Activated CD4-positive, alpha-beta T cell treated with anti-CD3 and anti-CD28 coated beads, Interleukin-2, amount 10 ng/mL, durations not matched to agents 24 days and 14 days (primary cell): Measurements from ENCODE around the gene FAM168A. TPM values are rescaled to one million over a fixed set of nuclear protein-coding genes. Genes with fewer than 3 reads are reported as not detected.

Experiments used
- DNase-seq: peaks from one replicate; pipeline ENCODE4 v3.0.0; 2022
- H3K27ac Mint-ChIP-seq: one replicate; pipeline ENCODE4 v1.8.0; 2022; ENCODE audit warnings: mild to moderate bottlenecking, mixed read lengths
- H3K27me3 Mint-ChIP-seq: one replicate; pipeline ENCODE4 v1.8.0; 2022; ENCODE audit warnings: mixed read lengths
- H3K36me3 Mint-ChIP-seq: one replicate; pipeline ENCODE4 v1.8.0; 2022; ENCODE audit warnings: low read depth, mild to moderate bottlenecking, mixed read lengths
- H3K4me1 Mint-ChIP-seq: one replicate; pipeline ENCODE4 v1.8.0; 2021; ENCODE audit warnings: mixed read lengths
- H3K4me3 Mint-ChIP-seq: one replicate; pipeline ENCODE4 v1.8.0; 2022; ENCODE audit warnings: mild to moderate bottlenecking, moderate library complexity, mixed read lengths
- H3K9me3 Mint-ChIP-seq: one replicate; pipeline ENCODE4 v1.8.0; 2021; ENCODE audit warnings: mixed read lengths
- intact Hi-C: fragments of 100-400 bp; cut with micrococcal nuclease; formaldehyde crosslinking; loops from one replicate; pipeline ENCODE4 v1.15.1; 2023
- total RNA-seq: library from RNA; stranded (reverse); gene quantifications from 2 replicates; pipeline ENCODE4 v1.2.3, GENCODE V29; 2022

The FAM168A gene
- total RNA-seq, 1 donor from 2014 or later, result 19.8 TPM

GRCh38 chr11:73396985-73397384 is 200.9 kb downstream of the FAM168A start:
- Mint-ChIP-seq H3K27ac (peak overlapping the region; percentile 24), H3K36me3 (peaks cover 30% of the 10 kb centered on the region), H3K9me3 (no peaks in the 10 kb centered on the region)

DNA sequence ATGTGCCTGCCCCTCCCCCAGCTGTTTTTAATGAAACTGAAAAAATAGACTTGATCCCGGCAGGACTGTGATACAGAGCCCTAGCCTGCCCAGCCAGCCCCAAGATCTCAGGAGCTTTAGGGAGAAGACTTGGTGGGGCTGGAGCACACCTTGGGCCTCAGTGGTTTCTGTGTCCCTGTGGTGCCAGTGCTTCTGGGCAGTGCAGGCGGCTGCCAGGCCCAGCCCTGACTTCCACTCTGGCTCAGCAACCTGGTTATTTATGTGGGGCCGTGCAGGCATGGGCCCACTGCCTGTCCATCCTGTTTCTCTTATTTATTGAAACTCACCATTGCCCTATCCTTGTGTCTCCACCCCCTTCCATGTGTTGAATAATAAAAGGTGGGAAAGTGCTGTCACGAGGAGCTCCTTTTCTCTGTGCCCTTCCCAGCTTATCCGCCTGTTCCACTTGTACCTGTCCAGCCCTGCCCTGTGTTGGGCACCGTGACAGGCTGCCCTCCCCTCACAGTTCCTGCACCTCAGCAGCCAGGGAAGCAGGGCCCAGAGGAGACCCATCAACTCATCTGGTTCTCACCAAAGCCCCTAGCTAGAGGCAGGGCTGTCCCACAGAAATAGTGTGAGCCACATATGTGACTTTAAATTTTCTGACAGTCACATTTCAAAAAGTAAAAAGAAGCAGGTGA is 201.5 kb downstream of the FAM168A start:
- no peak for DNase-seq
- peaks cover 31% of the 10 kb centered on the region for H3K36me3 Mint-ChIP-seq
- H3K27ac Mint-ChIP-seq, result no peak overlapping the region
- no peak overlapping the region for H3K4me3 Mint-ChIP-seq
- intact Hi-C loops, result no loop called here
- H3K4me1 Mint-ChIP-seq, result no peaks in the 10 kb centered on the region
- no peaks in the 10 kb centered on the region for H3K9me3 Mint-ChIP-seq
- H3K27me3 Mint-ChIP-seq, result no peaks in the 10 kb centered on the region

More at GRCh38 chr11:73396985-73397384, 200.9 kb downstream of the FAM168A start:
- H3K4me1 Mint-ChIP-seq, result no peaks in the 10 kb centered on the region
- intact Hi-C loops, result no loop called here
- no peaks in the 10 kb centered on the region for H3K27me3 Mint-ChIP-seq
- H3K4me3 Mint-ChIP-seq, result no peak overlapping the region
- no peak for DNase-seq

GRCh38 chr11:73395297-73396208 is 202.4 kb downstream of the FAM168A start:
- peaks cover 31% of the 10 kb centered on the region for H3K36me3 Mint-ChIP-seq
- no peak overlapping the region for H3K27ac Mint-ChIP-seq
- no peaks in the 10 kb centered on the region for H3K4me1 Mint-ChIP-seq
- no peak overlapping the region for H3K4me3 Mint-ChIP-seq
- H3K27me3 Mint-ChIP-seq, result no peaks in the 10 kb centered on the region
- no peaks in the 10 kb centered on the region for H3K9me3 Mint-ChIP-seq
- intact Hi-C loops, result no loop called here
- DNase-seq, result no peak

DNA sequence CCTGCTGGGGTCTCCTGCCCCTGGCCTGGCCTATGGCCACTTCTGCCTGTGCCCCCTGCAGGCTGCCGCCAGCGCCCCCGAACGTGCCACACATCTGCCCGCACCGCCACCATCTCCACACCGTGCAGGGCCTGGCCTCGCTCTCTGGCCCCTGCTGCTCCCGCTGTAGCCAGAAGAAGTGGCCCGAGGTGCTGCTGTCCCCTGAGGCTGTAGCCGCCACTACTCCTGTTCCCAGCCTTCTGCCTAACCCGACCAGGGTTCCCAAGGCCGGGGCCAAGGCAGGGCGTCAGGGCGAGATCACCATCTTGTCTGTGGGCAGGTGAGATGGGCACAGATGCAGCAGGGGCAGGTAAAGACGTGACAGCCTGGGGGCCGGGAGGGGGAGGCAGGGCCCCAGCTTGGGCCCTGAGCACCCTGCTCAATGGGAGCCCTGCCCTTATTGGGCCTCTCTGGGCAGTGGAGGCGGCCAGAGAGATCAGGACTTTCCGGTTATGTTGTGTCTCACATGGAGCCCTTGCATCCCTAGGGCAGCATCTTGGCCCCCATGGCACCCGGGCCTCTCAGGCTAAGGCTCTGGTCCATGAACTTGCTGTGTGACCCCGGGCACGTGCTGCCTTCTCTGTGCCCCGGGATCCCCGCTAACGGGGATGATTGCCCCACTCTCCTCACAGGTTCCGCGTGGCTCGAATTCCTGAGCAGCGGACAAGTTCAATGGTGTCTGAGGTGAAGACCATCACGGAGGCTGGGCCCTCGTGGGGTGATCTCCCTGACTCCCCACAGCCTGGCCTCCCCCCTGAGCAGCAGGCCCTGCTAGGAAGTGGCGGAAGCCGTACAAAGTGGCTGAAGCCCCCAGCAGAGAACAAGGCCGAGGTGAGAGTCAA is 203.3 kb downstream of the FAM168A start:
- peaks cover 34% of the 10 kb centered on the region for H3K36me3 Mint-ChIP-seq

DNA sequence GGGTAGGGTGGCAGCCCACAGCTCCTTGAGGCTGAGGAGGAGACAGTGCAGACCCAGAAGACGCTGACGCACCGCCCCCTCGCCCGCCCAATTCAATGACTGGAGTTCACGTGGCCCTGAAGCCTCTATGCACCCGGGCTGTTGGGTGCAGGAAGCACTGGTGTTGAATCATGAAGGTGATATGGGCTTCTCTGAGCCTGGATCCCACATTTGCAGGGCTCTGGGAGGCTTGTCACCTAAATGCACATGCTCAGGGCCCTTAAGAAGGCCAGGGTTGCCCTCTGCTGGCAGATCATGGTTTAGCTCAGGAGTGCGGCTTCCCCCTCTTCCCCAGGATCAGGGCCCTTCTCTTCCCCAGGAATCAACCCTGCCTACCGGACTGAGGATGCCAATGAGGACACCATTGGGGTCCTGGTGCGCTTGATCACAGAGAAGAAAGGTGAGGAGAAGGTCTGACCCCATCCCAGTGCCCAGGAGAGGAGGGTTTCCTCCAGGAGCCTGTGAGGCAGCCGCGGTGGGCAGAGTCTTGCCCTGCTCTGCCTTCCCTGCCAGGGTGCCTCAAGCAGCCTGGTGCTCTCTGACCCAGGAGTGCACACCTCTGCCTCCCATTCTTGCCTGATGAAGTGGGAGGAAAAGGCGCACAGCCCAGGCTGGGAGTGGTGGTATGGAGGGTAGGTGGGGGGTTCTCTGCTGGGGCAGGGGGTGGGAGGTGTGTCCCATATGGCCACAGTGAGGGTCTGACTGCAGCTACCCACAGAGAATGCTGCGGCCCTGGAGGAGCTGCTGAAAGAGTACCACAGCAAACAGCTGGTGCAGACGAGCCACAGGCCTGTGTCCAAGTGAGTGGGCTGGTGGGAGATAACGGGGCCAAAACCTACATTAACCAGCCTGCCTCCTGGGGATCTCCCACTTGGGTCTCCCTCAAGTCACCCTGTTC is 204.2 kb downstream of the FAM168A start:
- Mint-ChIP-seq H3K36me3 (peaks cover 32% of the 10 kb centered on the region), H3K4me1 (peaks cover 8% of the 10 kb centered on the region), H3K9me3 (no peaks in the 10 kb centered on the region), H3K27ac (no peak overlapping the region), H3K4me3 (no peak overlapping the region), H3K27me3 (no peaks in the 10 kb centered on the region)
- intact Hi-C loops, result loop anchor here (1.0 kb wide), 1 partner anchor 42 kb away; no protein-coding TSS in a partner anchor
- DNase-seq, result peak; percentile 91

More for the DNA sequence above, 203.3 kb downstream of the FAM168A start:
- no peaks in the 10 kb centered on the region for H3K9me3 Mint-ChIP-seq
- no peak overlapping the region for H3K27ac Mint-ChIP-seq
- H3K27me3 Mint-ChIP-seq, result no peaks in the 10 kb centered on the region
- H3K4me3 Mint-ChIP-seq, result no peak overlapping the region
- peaks cover 4% of the 10 kb centered on the region for H3K4me1 Mint-ChIP-seq
- intact Hi-C loops, result no loop called here
- DNase-seq, result no peak

GRCh38 chr11:73393011-73393380 is 204.9 kb downstream of the FAM168A start:
- no peaks in the 10 kb centered on the region for H3K27me3 Mint-ChIP-seq
- no peak overlapping the region for H3K27ac Mint-ChIP-seq
- peaks cover 8% of the 10 kb centered on the region for H3K4me1 Mint-ChIP-seq
- no peak for DNase-seq
- H3K36me3 Mint-ChIP-seq, result peaks cover 31% of the 10 kb centered on the region
- H3K4me3 Mint-ChIP-seq, result no peak overlapping the region
- intact Hi-C loops, result loop anchor here (1.0 kb wide), 1 partner anchor 42 kb away; no protein-coding TSS in a partner anchor
- H3K9me3 Mint-ChIP-seq, result no peaks in the 10 kb centered on the region

DNA sequence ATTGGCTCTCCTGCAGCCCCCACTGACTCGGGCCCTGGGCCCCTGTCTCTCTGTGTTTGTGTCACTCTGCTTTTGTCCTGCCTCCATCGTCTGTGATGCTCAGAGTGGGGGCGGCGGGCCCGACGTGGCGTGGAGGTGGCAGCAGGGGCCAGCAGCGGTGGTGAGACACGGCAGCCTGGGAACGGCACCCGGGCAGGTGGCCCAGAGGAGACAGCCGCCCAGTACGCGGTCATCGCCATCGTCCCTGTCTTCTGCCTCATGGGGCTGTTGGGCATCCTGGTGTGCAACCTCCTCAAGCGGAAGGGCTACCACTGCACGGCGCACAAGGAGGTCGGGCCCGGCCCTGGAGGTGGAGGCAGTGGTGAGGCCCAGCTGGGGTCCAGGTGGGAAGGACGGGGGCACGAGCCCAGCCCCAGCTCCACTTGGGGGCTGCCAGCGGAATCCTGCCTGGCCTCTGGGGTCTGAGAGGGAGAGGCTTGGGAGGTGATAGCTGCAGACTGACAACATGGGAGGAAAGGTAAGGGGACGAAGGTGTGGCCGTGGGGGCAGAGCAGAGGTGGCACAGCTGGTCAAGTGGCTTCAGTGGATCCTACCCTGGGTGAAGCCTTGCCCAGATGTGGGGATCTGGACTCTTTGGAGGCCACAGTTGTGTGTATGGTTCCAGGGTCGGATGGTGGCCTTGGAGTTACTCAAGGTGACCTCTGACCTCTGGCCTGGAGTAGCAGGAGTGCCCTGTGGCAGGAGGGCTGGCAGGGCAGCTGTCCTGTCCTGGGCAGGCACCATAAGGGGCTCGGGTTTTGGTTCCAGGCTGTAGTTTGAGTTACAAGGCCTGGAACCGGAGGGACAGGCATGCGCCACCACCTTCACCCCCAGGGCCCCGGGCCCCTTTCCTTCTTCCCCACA is 205.6 kb downstream of the FAM168A start:
- intact Hi-C loops, result loop anchor here (1.0 kb wide), 1 partner anchor 41 kb away; no protein-coding TSS in a partner anchor
- Mint-ChIP-seq H3K27me3 (no peaks in the 10 kb centered on the region), H3K4me3 (no peak overlapping the region), H3K4me1 (peaks cover 9% of the 10 kb centered on the region), H3K9me3 (no peaks in the 10 kb centered on the region), H3K36me3 (peaks cover 25% of the 10 kb centered on the region), H3K27ac (no peak overlapping the region)
- no peak for DNase-seq

DNA sequence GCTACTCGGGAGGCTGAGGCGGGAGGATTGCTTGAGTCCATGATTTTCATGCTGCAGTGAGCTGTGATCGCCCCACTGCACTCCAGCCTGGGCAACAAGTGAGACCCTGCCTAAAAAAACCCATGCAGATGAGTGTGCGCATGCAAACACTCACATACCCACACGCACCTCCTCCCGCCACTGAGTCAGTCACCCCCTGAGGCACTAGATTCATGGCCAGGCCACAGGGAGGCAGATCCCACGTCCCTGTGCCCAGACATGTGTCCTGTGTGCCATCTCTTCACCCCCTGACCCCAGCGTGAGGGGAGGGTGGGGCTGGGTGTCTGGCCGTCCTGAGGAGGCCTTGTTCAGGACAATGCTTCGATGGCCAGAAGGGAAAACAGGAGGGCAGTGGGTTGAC is 206.2 kb downstream of the FAM168A start:
- peaks cover 12% of the 10 kb centered on the region for H3K4me1 Mint-ChIP-seq
- H3K36me3 Mint-ChIP-seq, result peaks cover 21% of the 10 kb centered on the region
- intact Hi-C loops, result no loop called here

GRCh38 chr11:73390601-73391565 is 207.0 kb downstream of the FAM168A start:
- Mint-ChIP-seq H3K27ac (no peak overlapping the region), H3K9me3 (no peaks in the 10 kb centered on the region), H3K4me1 (peaks cover 19% of the 10 kb centered on the region), H3K27me3 (no peaks in the 10 kb centered on the region), H3K36me3 (peaks cover 15% of the 10 kb centered on the region), H3K4me3 (no peak overlapping the region)
- intact Hi-C loops, result no loop called here
- DNase-seq, result no peak

More for the DNA sequence above, 206.2 kb downstream of the FAM168A start:
- no peaks in the 10 kb centered on the region for H3K9me3 Mint-ChIP-seq
- no peak for DNase-seq
- no peaks in the 10 kb centered on the region for H3K27me3 Mint-ChIP-seq
- H3K4me3 Mint-ChIP-seq, result no peak overlapping the region
- H3K27ac Mint-ChIP-seq, result no peak overlapping the region

GRCh38 chr11:73389916-73390315 is 208.0 kb downstream of the FAM168A start:
- intact Hi-C loops, result no loop called here
- Mint-ChIP-seq H3K27me3 (no peaks in the 10 kb centered on the region), H3K36me3 (peaks cover 7% of the 10 kb centered on the region), H3K27ac (peak overlapping the region; percentile 43), H3K4me1 (peaks cover 28% of the 10 kb centered on the region), H3K9me3 (no peaks in the 10 kb centered on the region), H3K4me3 (no peak overlapping the region)
- no peak for DNase-seq

DNA sequence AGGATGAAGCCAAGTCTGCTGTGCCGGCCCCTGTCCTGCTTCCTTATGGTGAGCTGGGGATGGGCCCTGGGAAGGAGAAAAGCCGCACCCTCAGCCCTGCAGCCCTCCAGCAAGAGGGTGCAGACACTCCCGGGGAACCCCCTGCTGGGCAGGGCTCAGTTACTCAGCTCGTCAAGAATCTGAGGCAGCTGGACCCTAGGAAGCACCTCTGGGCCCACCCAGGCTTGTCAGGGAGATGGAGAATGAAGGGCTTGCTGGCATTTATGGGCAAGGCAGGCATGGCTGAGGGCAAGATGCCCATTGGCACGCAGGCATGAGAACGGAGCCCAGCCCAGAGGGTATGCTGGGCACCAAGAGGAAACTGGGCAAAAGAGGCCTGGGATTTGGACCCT is 208.8 kb downstream of the FAM168A start:
- Mint-ChIP-seq H3K36me3 (peaks cover 11% of the 10 kb centered on the region), H3K27me3 (no peaks in the 10 kb centered on the region), H3K4me3 (no peak overlapping the region), H3K9me3 (no peaks in the 10 kb centered on the region), H3K4me1 (peaks cover 35% of the 10 kb centered on the region), H3K27ac (peak overlapping the region; percentile 69)
- intact Hi-C loops, result no loop called here
- DNase-seq, result no peak
